Neural progenitor cell (in vitro differentiated cells): ENCODE data around the gene APBB1. TPM values are rescaled to one million over a fixed set of nuclear protein-coding genes. Genes with fewer than 3 reads are reported as not detected.

Experiments
- DNase-seq: peaks from one replicate; pipeline ENCODE4 v3.0.0-alpha.2; 2016; ENCODE audit warnings: low spot score
- H2AFZ ChIP-seq: fragments of 200-600 bp; sonication (generic); replicated peaks from 2 replicates; pipeline ENCODE4 v1.6.1; 2016; ENCODE audit warnings: antibody characterized with exemption
- H3F3A ChIP-seq: fragments of 200-600 bp; sonication (generic); 2 replicates; pipeline ENCODE4 v1.6.1; 2016; ENCODE audit warnings: antibody characterized with exemption, low read depth
- H3K27ac ChIP-seq: fragments of 200-600 bp; sonication (generic); 2 replicates; pipeline ENCODE4 v1.5.1; 2016; ENCODE audit warnings: mild to moderate bottlenecking
- H3K27me3 ChIP-seq: fragments of 200-600 bp; sonication (generic); 2 replicates; pipeline ENCODE4 v1.6.1; 2016; ENCODE audit warnings: mild to moderate bottlenecking, moderate library complexity
- H3K36me3 ChIP-seq: fragments of 200-600 bp; sonication (generic); 2 replicates; pipeline ENCODE4 v1.5.1; 2016
- H3K4me1 ChIP-seq: fragments of 200-600 bp; sonication (generic); 2 replicates; pipeline ENCODE4 v1.6.1; 2016; ENCODE audit warnings: mixed run types
- H3K4me2 ChIP-seq: fragments of 200-600 bp; sonication (generic); 2 replicates; pipeline ENCODE4 v1.6.1; 2016
- H3K4me3 ChIP-seq: fragments of 200-600 bp; sonication (generic); 2 replicates; pipeline ENCODE4 v1.5.1; 2016
- H3K79me2 ChIP-seq: fragments of 200-600 bp; sonication (generic); 2 replicates; pipeline ENCODE4 v1.6.1; 2016; ENCODE audit warnings: low read depth
- H3K9ac ChIP-seq: fragments of 200-600 bp; sonication (generic); 2 replicates; pipeline ENCODE4 v1.6.1; 2016
- H3K9me3 ChIP-seq: fragments of 200-600 bp; sonication (generic); 2 replicates; pipeline ENCODE4 v1.5.1; 2016; ENCODE audit warnings: low read depth
- H4K20me1 ChIP-seq: fragments of 200-600 bp; sonication (generic); 2 replicates; pipeline ENCODE4 v1.6.1; 2016; ENCODE audit warnings: low read depth
- H3K27ac Mint-ChIP-seq: 3 replicates; pipeline ENCODE4 v1.8.0; 2021; ENCODE audit warnings: mixed read lengths
- H3K27me3 Mint-ChIP-seq: 2 replicates; pipeline ENCODE4 v1.8.0; 2022; ENCODE audit warnings: low read depth, mild to moderate bottlenecking, inconsistent platforms, moderate library complexity, mixed read lengths; ENCODE audit not compliant: insufficient read depth
- H3K36me3 Mint-ChIP-seq: 3 replicates; pipeline ENCODE4 v1.8.0; 2021; ENCODE audit warnings: mixed read lengths
- H3K4me1 Mint-ChIP-seq: 3 replicates; pipeline ENCODE4 v1.8.0; 2021; ENCODE audit warnings: mixed read lengths
- H3K4me3 Mint-ChIP-seq: 3 replicates; pipeline ENCODE4 v1.8.0; 2021; ENCODE audit warnings: mild to moderate bottlenecking, moderate library complexity, mixed read lengths
- H3K9me3 Mint-ChIP-seq: 3 replicates; pipeline ENCODE4 v1.8.0; 2020; ENCODE audit warnings: mixed read lengths
- CTCF ChIP-seq: fragments of 200-600 bp; sonication (generic); IDR thresholded peaks from 2 replicates; pipeline ENCODE4 v1.5.1; 2017; ENCODE audit warnings: antibody characterized with exemption, mild to moderate bottlenecking
- EZH2 ChIP-seq: fragments of 200-600 bp; sonication (generic); IDR thresholded peaks from 2 replicates; pipeline ENCODE4 v1.6.1; 2017; ENCODE audit warnings: antibody characterized with exemption, mild to moderate bottlenecking, moderate library complexity
- EZH2phosphoT487 ChIP-seq: fragments of 200-600 bp; sonication (generic); IDR thresholded peaks from 2 replicates; pipeline ENCODE4 v1.6.1; 2017; ENCODE audit warnings: antibody characterized with exemption
- total RNA-seq: library from RNA; depleted of rRNA; stranded (reverse); fragments of >200 nt; gene quantifications from 2 replicates; pipeline ENCODE4 v1.2.3, GENCODE V29; 2015; ENCODE audit warnings: low replicate concordance

Gene APBB1
- total RNA-seq, 1 donor from 2014 or later = 38.5 TPM

DNA sequence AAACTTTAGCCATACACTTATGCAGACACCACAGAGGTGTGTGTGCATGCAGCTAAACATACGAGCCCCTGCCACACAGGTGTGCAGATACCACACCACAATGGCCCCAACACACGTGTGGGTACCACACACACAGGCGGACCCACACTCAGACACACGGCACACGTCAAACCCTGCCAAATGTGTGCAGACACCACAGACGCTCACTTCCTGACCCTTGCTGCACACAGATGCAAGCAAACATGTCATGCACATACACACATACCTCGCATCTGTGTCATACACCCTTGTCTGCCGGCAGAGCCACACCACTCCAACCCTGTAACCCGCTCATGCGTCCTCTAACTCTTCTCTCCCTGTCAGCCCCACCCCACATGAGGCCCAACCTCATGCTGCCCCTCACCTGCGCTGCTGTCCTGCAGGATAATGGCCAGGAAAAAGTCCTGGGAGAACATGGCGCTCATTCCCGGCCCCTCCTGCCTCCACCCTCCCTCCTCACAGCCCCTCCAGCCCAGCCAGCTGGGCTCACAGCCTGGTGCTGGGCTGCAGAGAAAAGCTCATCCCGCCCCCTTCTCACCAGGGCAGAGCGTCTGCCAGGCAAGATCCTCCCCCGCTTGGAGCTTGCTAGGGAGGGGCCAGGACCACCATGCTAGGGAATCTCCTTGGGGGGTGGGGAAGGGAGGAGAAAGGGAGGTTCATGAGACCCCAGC lies 14.4 kb downstream of the APBB1 start:
- Histone ChIP-seq H3K9me3 (no peaks in the 10 kb centered on the region), H4K20me1 (peaks cover 25% of the 10 kb centered on the region), H3K36me3 (no peaks in the 10 kb centered on the region), H3F3A (peaks cover 15% of the 10 kb centered on the region), H2AFZ (no peak overlapping the region), H3K4me2 (peak overlapping the region; percentile 65), H3K79me2 (no peaks in the 10 kb centered on the region), H3K27me3 (no peaks in the 10 kb centered on the region), H3K27ac (peak overlapping the region; percentile 27), H3K4me1 (peaks cover 10% of the 10 kb centered on the region), H3K9ac (no peak overlapping the region), H3K4me3 (no peak overlapping the region)
- H3K27ac Mint-ChIP-seq = peak overlapping the region; percentile 88
- H3K9me3 Mint-ChIP-seq = no peaks in the 10 kb centered on the region
- peaks cover 26% of the 10 kb centered on the region for H3K36me3 Mint-ChIP-seq
- peak overlapping the region; percentile 50 for H3K4me3 Mint-ChIP-seq
- TF ChIP-seq EZH2phosphoT487 (no peak), EZH2 (no peak), CTCF (no peak)
- H3K4me1 Mint-ChIP-seq = peaks cover 38% of the 10 kb centered on the region
- DNase-seq = peak; percentile 60
- peaks cover 2% of the 10 kb centered on the region for H3K27me3 Mint-ChIP-seq

DNA sequence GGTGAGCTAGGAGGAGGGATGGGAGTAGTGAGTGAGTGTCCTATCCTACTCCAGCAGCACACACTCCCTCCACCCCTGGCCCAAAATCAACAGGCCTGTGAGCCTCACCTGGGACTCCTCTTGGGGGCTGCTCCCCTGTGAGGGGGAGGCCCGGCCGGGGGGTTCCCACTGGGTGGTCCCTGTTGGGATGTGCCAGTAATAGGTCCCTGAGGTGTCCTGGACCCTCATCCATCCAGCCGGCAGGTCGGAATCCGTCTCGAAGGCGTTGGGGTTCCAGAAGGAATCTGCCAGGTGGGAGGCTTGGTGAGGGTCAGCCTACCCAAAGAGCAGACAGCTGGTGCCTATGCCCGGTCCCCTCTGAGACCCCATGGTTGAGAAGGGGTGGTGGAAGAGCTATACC lies 15.4 kb downstream of the APBB1 start:
- no peak for TF ChIP-seq CTCF
- TF ChIP-seq EZH2 = no peak
- no peak for TF ChIP-seq EZH2phosphoT487
- Mint-ChIP-seq H3K9me3 (no peaks in the 10 kb centered on the region), H3K36me3 (peaks cover 29% of the 10 kb centered on the region), H3K27me3 (peaks cover 2% of the 10 kb centered on the region), H3K4me1 (peaks cover 47% of the 10 kb centered on the region), H3K27ac (no peak overlapping the region), H3K4me3 (no peak overlapping the region)
- no peak overlapping the region for H3K9ac ChIP-seq
- H3K27ac ChIP-seq = no peak overlapping the region
- H4K20me1 ChIP-seq = peaks cover 25% of the 10 kb centered on the region
- no peaks in the 10 kb centered on the region for H3K27me3 ChIP-seq
- H2AFZ ChIP-seq = no peak overlapping the region
- peaks cover 15% of the 10 kb centered on the region for H3F3A ChIP-seq
- no peak for DNase-seq
- no peaks in the 10 kb centered on the region for H3K79me2 ChIP-seq
- H3K4me3 ChIP-seq = no peak overlapping the region
- H3K4me1 ChIP-seq = peaks cover 10% of the 10 kb centered on the region
- H3K36me3 ChIP-seq = no peaks in the 10 kb centered on the region
- H3K4me2 ChIP-seq = no peak overlapping the region
- H3K9me3 ChIP-seq = no peaks in the 10 kb centered on the region

DNA sequence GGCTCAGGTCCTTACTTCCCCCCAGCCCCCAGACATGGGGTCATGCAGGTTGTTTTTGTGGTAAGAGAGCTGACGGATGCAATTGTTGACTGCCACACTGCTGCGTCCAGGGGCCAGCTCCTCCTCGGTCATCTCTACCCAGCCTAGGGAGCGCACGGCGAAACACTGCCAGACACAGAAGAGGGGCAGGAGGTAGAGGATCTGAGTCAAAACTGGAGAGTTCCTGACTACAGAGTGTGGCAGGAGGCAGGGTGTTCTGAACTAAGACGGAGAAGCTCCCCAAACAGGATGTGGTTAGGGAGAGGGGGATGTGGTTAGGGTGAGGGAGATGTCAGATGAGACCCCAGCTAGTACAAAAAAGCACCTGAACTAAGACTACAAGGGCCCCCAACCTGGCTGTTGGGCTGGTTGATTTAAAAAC lies 16.3 kb downstream of the APBB1 start:
- Histone ChIP-seq H3K79me2 (no peaks in the 10 kb centered on the region), H3K9ac (no peak overlapping the region), H3K4me1 (peaks cover 10% of the 10 kb centered on the region), H2AFZ (no peak overlapping the region), H4K20me1 (peaks cover 25% of the 10 kb centered on the region), H3K27me3 (no peaks in the 10 kb centered on the region), H3K4me3 (no peak overlapping the region), H3K4me2 (no peak overlapping the region), H3F3A (peaks cover 15% of the 10 kb centered on the region), H3K9me3 (no peaks in the 10 kb centered on the region), H3K36me3 (no peaks in the 10 kb centered on the region), H3K27ac (no peak overlapping the region)
- no peak for TF ChIP-seq EZH2phosphoT487
- TF ChIP-seq CTCF = no peak
- no peak for TF ChIP-seq EZH2
- Mint-ChIP-seq H3K9me3 (no peaks in the 10 kb centered on the region), H3K4me3 (no peak overlapping the region), H3K4me1 (peaks cover 57% of the 10 kb centered on the region), H3K27me3 (peaks cover 2% of the 10 kb centered on the region), H3K36me3 (peaks cover 27% of the 10 kb centered on the region), H3K27ac (no peak overlapping the region)
- DNase-seq = no peak
